Left ventricle myocardium inferior (tissue), 1 donor: ENCODE measurements around the gene PTPN21. TPM values are rescaled to one million over a fixed set of nuclear protein-coding genes. Genes with fewer than 3 reads are reported as not detected.

Experiments used
- DNase-seq: peaks from one replicate; pipeline ENCODE4 v3.0.0-alpha.2; 2020
- H3K27ac ChIP-seq: fragments of 200-600 bp; replicated peaks from 2 replicates; pipeline ENCODE4 v1.8.0; 2021
- H3K27me3 ChIP-seq: fragments of 200-600 bp; 2 replicates; pipeline ENCODE4 v1.8.0; 2021; ENCODE audit warnings: low read depth
- H3K36me3 ChIP-seq: fragments of 200-600 bp; 2 replicates; pipeline ENCODE4 v1.8.0; 2021
- H3K4me1 ChIP-seq: fragments of 200-600 bp; 2 replicates; pipeline ENCODE4 v1.8.0; 2021
- H3K4me3 ChIP-seq: fragments of 200-600 bp; 2 replicates; pipeline ENCODE4 v1.8.0; 2021; ENCODE audit warnings: mild to moderate bottlenecking, moderate library complexity
- H3K9me3 ChIP-seq: fragments of 200-600 bp; replicated peaks from 2 replicates; pipeline ENCODE4 v1.8.0; 2021
- CTCF ChIP-seq: fragments of 200-600 bp; IDR thresholded peaks from 2 replicates; pipeline ENCODE4 v1.8.0; 2021; ENCODE audit warnings: antibody characterized with exemption, mild to moderate bottlenecking, borderline replicate concordance
- intact Hi-C: fragments of 100-400 bp; cut with micrococcal nuclease; formaldehyde crosslinking; loops from one replicate; pipeline ENCODE4 v1.11.0; 2022
- total RNA-seq: library from RNA; stranded (reverse); fragmentation: NEBNext Ultra II Directional; extraction: Animal tissue kit (Norgen Biotek cat#: 25700); gene quantifications from one replicate; pipeline ENCODE4 v1.2.1, GENCODE V29; 2021
- donor health status: DM: no; HTN: yes; CAD: no; lungs with severe emphysema.

Gene PTPN21
- total RNA-seq, 1 donor from 2014 or later, result 42.3 TPM

DNA sequence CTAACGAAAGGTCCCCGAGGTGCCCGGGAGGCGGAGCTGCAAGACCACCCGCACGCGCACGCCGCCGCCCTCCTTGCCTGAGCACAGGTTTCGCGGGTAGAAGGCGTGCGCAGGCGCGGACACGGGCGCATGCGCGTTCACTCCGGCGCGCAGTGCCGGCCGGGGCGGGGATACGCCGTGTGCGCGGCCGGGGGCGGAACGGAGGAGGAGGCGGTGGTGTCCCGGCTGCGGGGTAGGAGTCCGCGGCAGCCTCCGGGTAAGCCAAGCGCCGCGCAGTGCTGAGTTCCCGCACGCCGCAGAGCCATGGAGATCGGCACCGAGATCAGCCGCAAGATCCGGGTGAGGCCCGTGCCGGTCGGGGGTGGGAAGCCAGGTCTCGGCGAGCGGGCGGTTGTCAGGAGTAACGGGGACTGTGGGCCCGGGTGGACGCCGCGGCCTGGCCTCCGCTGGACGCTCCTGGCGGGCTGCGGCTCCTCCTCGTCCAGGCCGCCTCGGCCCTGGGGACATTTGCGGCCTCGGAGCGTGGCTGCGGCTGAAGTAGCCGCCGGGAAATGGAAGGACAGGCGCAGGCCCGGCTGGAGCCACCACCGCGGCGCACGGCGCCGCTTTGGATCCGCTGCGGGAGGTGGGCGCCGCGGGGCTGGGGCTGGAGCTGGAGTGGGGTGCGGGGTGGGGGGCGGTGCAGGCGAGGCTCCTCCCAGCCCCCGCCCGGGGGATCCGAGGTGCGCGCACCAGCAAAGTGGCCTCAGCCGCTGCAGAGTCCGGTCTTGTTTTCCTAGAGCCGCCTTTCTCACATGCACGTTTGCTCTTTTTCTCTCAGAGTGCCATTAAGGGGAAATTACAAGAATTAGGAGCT, 8.3 kb upstream of the PTPN21 start, which contains the start of gene ZC3H14:
TSS of gene ZC3H14 (plus strand) at position 207 of the 856 bp plus-strand sequence. CDS start at position 304, 97 bp downstream.
- Histone ChIP-seq H3K27me3 (no peaks in the 10 kb centered on the region), H3K4me3 (peak within 1 kb of the TSS; percentile 84), H3K27ac (peak within 1 kb of the TSS; percentile 92), H3K9me3 (no peaks in the 10 kb centered on the region), H3K36me3 (peaks cover 3% of the 10 kb centered on the region), H3K4me1 (peaks cover 33% of the 10 kb centered on the region)
- intact Hi-C loops, result loop anchor here (5.0 kb wide), 1 partner anchor 71 kb away; no protein-coding TSS in a partner anchor
- no peak for TF ChIP-seq CTCF
- peak; percentile 87 for DNase-seq

DNA sequence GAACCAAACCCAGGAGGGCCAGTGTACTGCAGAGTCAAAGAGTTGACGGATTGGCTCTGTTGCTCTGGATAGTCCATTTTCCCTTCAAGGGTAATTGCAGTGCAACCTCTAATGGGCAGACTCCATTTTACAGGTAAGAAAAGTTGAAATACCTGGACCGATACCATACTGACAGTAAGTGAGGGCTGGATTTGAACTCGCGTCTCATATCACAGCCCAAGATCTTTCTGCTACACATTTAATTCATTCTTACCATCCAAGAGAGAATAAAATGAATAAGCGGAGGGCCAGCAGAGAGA, 7.7 kb upstream of the PTPN21 start:
- Histone ChIP-seq H3K36me3 (no peaks in the 10 kb centered on the region), H3K4me1 (peaks cover 33% of the 10 kb centered on the region), H3K9me3 (no peaks in the 10 kb centered on the region), H3K4me3 (peak overlapping the region; percentile 84), H3K27me3 (no peaks in the 10 kb centered on the region), H3K27ac (peak overlapping the region; percentile 92)
- intact Hi-C loops, result loop anchor here (5.0 kb wide), 1 partner anchor 70 kb away; no protein-coding TSS in a partner anchor
- no peak for TF ChIP-seq CTCF
- no peak for DNase-seq

- H3K4me3 ChIP-seq, result no peak overlapping the region
- peaks cover 46% of the 10 kb centered on the region for H3K4me1 ChIP-seq
- TF ChIP-seq CTCF, result peak; percentile 53
- intact Hi-C loops, result loop anchor here (5.0 kb wide), 1 partner anchor 68 kb away; no protein-coding TSS in a partner anchor
- H3K36me3 ChIP-seq, result no peaks in the 10 kb centered on the region
- H3K27me3 ChIP-seq, result no peaks in the 10 kb centered on the region
- H3K27ac ChIP-seq, result no peak overlapping the region
- DNase-seq, result no peak
- H3K9me3 ChIP-seq, result no peaks in the 10 kb centered on the region
Observed at GRCh38 chr14:88559852-88560251, 5.0 kb upstream of the PTPN21 start.

GRCh38 chr14:88556581-88556980, 1.8 kb upstream of the PTPN21 start:
- intact Hi-C loops, result no loop called here
- no peak overlapping the region for H3K4me3 ChIP-seq
- H3K27me3 ChIP-seq, result no peaks in the 10 kb centered on the region
- peaks cover 48% of the 10 kb centered on the region for H3K4me1 ChIP-seq
- no peaks in the 10 kb centered on the region for H3K9me3 ChIP-seq
- no peak for DNase-seq
- peak overlapping the region; percentile 45 for H3K27ac ChIP-seq
- TF ChIP-seq CTCF, result no peak
- H3K36me3 ChIP-seq, result no peaks in the 10 kb centered on the region

- H3K9me3 ChIP-seq, result no peaks in the 10 kb centered on the region
- peaks cover 73% of the 10 kb centered on the region for H3K4me1 ChIP-seq
- peaks cover 14% of the 10 kb centered on the region for H3K36me3 ChIP-seq
- no peaks in the 10 kb centered on the region for H3K27me3 ChIP-seq
- H3K27ac ChIP-seq, result peak overlapping the region; percentile 96
- DNase-seq, result no peak
- intact Hi-C loops, result no loop called here
- no peak for TF ChIP-seq CTCF
- H3K4me3 ChIP-seq, result peak overlapping the region; percentile 83
Observed at GRCh38 chr14:88553886-88554456, 836 bp downstream of the PTPN21 start.
